Heart right ventricle (tissue), 16 donors: ENCODE results near the gene SLC25A30. TPM values are rescaled to one million over a fixed set of nuclear protein-coding genes. Genes with fewer than 3 reads are reported as not detected.
"Not testable (repeated sequence)": the region's sequence is repeated elsewhere in the genome, so short reads cannot be mapped to it uniquely, and the experiment has no call there.

Experiments used
- ATAC-seq, 8 donors: fragments of 200-7000 bp; cut with Tn5 transposase; one replicate each; pipeline ENCODE4 v1.9.1; 2020; ENCODE audit warnings: mild to moderate bottlenecking in 8 of 8, moderate library complexity in 8 of 8, moderate number of reproducible peaks in 1 of 8
- DNase-seq, 2 donors: peaks; one replicate each; pipeline ENCODE4 v3.0.0-alpha.2; 2020
- H3K27ac ChIP-seq, 10 donors: fragments of 200-600 bp; sonication (generic) in 2 of 10; one replicate each; pipeline versions ENCODE4 v1.5.0 to v1.8.0; 2020 to 2022; ENCODE audit warnings: mild to moderate bottlenecking in 3 of 10
- H3K27me3 ChIP-seq, 7 donors: fragments of 200-600 bp; one replicate each; pipeline ENCODE4 v1.8.0; 2021 to 2022; ENCODE audit warnings: mild to moderate bottlenecking in 2 of 7
- H3K36me3 ChIP-seq, 9 donors: fragments of 200-600 bp; sonication (generic) in 1 of 9; one replicate each; pipeline versions ENCODE4 v1.5.0 to v1.8.0; 2020 to 2022; ENCODE audit warnings: mild to moderate bottlenecking in 2 of 9
- H3K4me1 ChIP-seq, 9 donors: fragments of 200-600 bp; sonication (generic) in 1 of 9; one replicate each; pipeline versions ENCODE4 v1.5.0 to v1.8.0; 2020 to 2022; ENCODE audit warnings: mild to moderate bottlenecking in 4 of 9
- H3K4me3 ChIP-seq, 10 donors: fragments of 200-600 bp; sonication (generic) in 2 of 10; one replicate each; pipeline versions ENCODE4 v1.5.0 to v1.8.0; 2020 to 2022; ENCODE audit warnings: mild to moderate bottlenecking in 7 of 10, moderate library complexity in 2 of 10
- H3K9me3 ChIP-seq, 11 donors: fragments of 200-600 bp in 10 of 11; sonication (generic) in 2 of 11; one replicate each; pipeline versions ENCODE4 v1.5.0 to v1.8.0; 2013 to 2022; ENCODE audit warnings: mild to moderate bottlenecking in 2 of 11, control low read depth in 1 of 11, moderate library complexity in 1 of 11
- WGBS, 2 donors: extraction: QIAGEN DNeasy Blood & Tissue Kit; methylation state at CpG; one replicate each; pipeline ENCODE4 v1.1.7; 2013; ENCODE audit warnings: inconsistent platforms in 1 of 2; 5-methylcytosine and 5-hydroxymethylcytosine counted together
- intact Hi-C, 10 donors: fragments of 100-400 bp; cut with DNase I; formaldehyde crosslinking; loops; one replicate each; pipeline versions ENCODE4 v1.11.1 to v1.14.2; 2022
- polyA plus RNA-seq, 2 donors: library from polyadenylated mRNA; stranded (reverse); fragments of 200-250 nt; gene quantifications; one replicate each; pipeline ENCODE4 v1.2.3, GENCODE V29; 2013
- total RNA-seq, 10 donors: library from RNA; stranded (reverse); fragmentation: NEBNext Ultra II Directional in 3 of 10; extraction: Animal tissue kit (Norgen Biotek cat#: 25700) in 3 of 10; gene quantifications; one replicate each; pipeline versions ENCODE4 v1.2.1 to v1.2.4, GENCODE V29; 2021 to 2023
- TF ChIP-seq, protein P1 (sequence below), 9 donors: fragments of 200-600 bp; sonication (generic) in 2 of 9; IDR thresholded peaks; one replicate each; pipeline versions ENCODE4 v1.5.0 to v1.8.0; 2021 to 2022; ENCODE audit warnings: antibody characterized with exemption in 9 of 9, mild to moderate bottlenecking in 5 of 9, moderate library complexity in 1 of 9
- donor health status: Arrhythmogenic right ventricular cardiomyopathy.
- donor health status: ischemic (EF 13 %, LVEDD 7.1; RV severe dilation, severe dysfunction).
- donor health status: healthy with polysubstance abuse.
- donor health status: DM: no; HTN: yes; CAD: no.
- donor health status: DM: no; HTN: no; CAD: no.
- donor health status: ischemic (EF 25% LVEDD 6.9; RV normal size, moderate dysfunction).
- donor health status: ischemic (EF 25% LVEDD 5.7; RV mildly dilated, moderate dysfunction).
- donor health status: healthy.
- donor health status: DM: yes; HTN: yes; CAD: no.
- donor health status: Ischemic cardiomyopathy.
- donor health status: ischemic (EF 35%, LVEDD 5.7; RV mildly dilated, moderate dysfunction).
- donor health status: nonischemic (EF 11% LVEDD 7.7; RV severe dilation, severe dysfunction).
- donor health status: DM: yes; HTN: yes; CAD: no.
- donor health status: PGD.
- donor health status: ischemic (EF 29% LVEDD 5.4; RV normal size, mild dysfunction).
- donor health status: nonischemic (EF 23%, LVEDD 6.1; RV moderate dilation, normal function).

Gene SLC25A30
- total and polyA plus RNA-seq, 12 donors = 9.3 to 280 (median 157) TPM

DNA sequence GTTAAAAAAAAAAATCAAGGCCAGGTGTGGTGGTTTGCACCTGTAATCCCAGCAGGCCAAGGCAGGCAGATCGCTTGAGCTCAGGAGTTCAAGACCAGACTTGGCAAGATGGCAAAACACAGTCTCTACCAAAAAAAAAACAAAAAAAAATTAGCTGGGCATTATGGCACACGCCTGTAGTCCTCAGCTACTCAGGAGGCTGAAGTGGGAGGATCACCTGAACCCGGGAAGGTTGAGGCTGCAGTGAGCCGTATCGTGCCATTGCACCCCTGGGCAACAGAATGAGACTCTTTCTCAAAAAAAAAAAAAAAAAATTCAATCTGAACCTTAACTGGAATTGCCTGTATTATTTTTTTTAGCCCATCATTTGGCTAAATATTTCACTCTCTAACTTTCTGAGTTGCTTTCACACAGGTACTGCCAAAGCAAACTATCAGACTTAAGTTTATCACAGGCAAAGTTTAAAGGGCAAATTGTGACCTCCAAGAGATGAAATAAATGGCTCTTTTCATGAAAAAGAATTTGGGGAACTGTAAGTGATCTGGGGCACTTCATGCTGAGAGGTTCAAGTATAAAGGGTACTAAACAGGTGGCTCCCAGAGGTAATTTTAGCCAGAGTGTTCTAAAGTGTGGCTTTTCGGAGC is 14.7 kb upstream of the SLC25A30 start:
- Histone ChIP-seq H3K27me3 (no peaks in the 10 kb centered on the region), H3K4me3 (no peak overlapping the region), H3K9me3 (no peaks in the 10 kb centered on the region), H3K36me3 (no peaks in the 10 kb centered on the region), H3K27ac (peak overlapping the region; percentile 40 to 88 (median 72)), H3K4me1 (peaks cover 0 to 12% (median 0%) of the 10 kb centered on the region in 9 donors)
- DNase-seq = no peak
- TF ChIP-seq, protein P1, sequence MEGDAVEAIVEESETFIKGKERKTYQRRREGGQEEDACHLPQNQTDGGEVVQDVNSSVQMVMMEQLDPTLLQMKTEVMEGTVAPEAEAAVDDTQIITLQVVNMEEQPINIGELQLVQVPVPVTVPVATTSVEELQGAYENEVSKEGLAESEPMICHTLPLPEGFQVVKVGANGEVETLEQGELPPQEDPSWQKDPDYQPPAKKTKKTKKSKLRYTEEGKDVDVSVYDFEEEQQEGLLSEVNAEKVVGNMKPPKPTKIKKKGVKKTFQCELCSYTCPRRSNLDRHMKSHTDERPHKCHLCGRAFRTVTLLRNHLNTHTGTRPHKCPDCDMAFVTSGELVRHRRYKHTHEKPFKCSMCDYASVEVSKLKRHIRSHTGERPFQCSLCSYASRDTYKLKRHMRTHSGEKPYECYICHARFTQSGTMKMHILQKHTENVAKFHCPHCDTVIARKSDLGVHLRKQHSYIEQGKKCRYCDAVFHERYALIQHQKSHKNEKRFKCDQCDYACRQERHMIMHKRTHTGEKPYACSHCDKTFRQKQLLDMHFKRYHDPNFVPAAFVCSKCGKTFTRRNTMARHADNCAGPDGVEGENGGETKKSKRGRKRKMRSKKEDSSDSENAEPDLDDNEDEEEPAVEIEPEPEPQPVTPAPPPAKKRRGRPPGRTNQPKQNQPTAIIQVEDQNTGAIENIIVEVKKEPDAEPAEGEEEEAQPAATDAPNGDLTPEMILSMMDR (IDR thresholded peaks at IDR 0.05) = no peak
- intact Hi-C loops = no loop called here
- WGBS, 2 donors = 81 to 86% methylated on average over 6 of the region's 6 CpGs
- no peak for ATAC-seq

DNA sequence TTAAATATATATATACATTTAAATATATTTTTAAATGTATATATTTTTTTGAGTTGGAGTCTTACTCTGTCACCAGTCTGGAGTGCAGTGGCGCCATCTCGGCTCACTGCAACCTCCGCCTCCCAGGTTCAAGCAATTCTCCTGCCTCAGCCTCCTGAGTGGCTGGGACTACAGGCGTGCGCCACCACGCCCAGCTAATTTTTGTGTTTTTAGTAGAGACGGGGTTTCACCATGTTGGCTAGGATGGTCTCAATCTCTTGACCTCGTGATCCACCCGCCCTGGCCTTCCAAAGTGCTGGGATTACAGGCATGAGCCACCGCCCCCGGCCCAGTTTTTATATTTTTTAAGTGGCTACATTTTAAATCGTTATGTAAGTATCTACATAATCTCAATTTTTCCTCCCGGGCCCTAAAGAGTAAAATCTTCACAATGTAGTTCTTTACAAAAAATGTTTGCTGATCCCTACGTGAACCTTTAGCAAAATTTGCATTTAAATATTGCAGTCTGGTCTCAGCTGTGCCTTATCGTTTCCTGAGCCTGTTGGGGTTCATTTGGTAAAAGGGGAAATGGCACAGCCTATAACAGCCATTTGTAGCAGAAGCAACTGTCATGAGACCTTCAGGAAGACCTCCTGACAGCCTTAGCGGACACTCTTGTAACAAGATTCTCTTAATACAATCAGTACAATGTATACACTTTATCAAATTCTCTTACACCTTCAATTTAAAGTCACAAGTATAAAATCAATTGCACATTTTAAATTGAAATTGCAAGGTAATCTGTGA is 8.1 kb upstream of the SLC25A30 start:
- H3K36me3 ChIP-seq, H3K4me1 ChIP-seq, H3K9me3 ChIP-seq, intact Hi-C loops, H3K27ac ChIP-seq, H3K27me3 ChIP-seq, H3K4me3 ChIP-seq, DNase-seq, ATAC-seq: not testable (repeated sequence)
- 82 to 85% methylated on average over 16 of the region's 16 CpGs for WGBS, 2 donors

DNA sequence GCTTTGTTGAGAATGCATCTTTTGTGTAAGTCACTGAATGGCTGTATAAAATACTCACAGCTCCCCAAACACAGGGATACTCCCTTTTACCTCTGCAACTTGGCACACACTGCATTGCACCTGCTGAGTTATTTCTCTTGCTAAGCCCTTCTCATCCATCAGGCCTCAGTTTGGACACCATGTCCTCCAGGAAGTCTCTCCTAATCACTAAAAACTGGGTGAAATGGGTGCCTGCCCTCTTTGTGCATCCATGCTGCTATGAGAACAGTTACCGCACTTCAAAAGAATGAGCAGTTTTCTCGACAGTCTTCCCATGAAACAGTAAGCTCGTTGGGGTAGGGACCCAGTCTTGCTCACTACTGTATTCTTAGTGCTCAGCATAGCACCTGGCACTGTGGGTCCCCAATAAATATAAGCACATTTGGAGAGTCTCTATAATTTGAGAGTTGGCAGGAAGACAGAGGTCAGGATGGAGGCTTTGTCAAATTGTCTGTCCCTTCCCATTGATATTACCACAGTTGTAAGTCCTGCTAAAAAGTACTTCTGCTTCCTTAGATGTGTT is 4.6 kb upstream of the SLC25A30 start:
- H3K9me3 ChIP-seq = no peaks in the 10 kb centered on the region

DNA sequence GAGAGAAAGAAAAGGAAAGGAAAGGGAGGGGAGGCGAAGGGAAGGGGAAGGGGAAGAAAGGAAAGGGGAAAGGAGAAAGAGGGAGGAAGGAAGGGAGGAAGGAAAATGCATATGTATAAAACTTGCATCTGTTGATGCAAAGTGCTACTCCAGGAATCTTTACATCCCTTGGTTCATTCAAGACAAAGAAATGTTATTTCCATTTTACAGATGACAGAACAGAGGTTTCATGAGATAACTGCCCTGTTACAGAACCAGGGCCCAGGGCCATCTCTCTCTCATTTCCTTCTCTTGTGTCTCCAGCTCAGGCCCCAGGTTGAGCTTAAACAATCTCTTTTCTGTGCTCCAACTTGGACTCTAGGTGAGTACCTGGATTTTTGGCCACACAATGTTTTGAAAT is 1.8 kb upstream of the SLC25A30 start:
- Histone ChIP-seq H3K4me3 (no peak overlapping the region), H3K9me3 (no peaks in the 10 kb centered on the region), H3K4me1 (peaks cover 4 to 26% (median 19%) of the 10 kb centered on the region in 9 donors), H3K36me3 (no peaks in the 10 kb centered on the region), H3K27me3 (no peaks in the 10 kb centered on the region), H3K27ac (no peak overlapping the region)
- intact Hi-C loops = loop anchor here in 5 of 10 donors (5.0 to 10.0 kb wide), 3 partner anchors 42 to 47 kb away; partner anchors contain the start of gene COG3 (in 3 of the 5)
- ATAC-seq = no peak
- WGBS, 2 donors = 93 to 97% methylated on average over 1 of the region's 1 CpG
- no peak for DNase-seq
- TF ChIP-seq, protein P1 (IDR thresholded peaks at IDR 0.05) = no peak

More for the DNA sequence above, 4.6 kb upstream of the SLC25A30 start:
- Histone ChIP-seq H3K27me3 (no peaks in the 10 kb centered on the region), H3K36me3 (no peaks in the 10 kb centered on the region), H3K4me3 (no peak overlapping the region), H3K4me1 (peaks cover 0 to 5% (median 0%) of the 10 kb centered on the region in 9 donors), H3K27ac (peak overlapping the region in 1 of 10 donors; percentile 0)
- WGBS, 2 donors = 65 to 69% methylated on average over 3 of the region's 3 CpGs
- ATAC-seq = no peak
- intact Hi-C loops = loop anchor here in 1 of 10 donors (2.0 kb wide), 1 partner anchor 42 kb away; the partner anchor contains the start of gene COG3
- TF ChIP-seq, protein P1 (IDR thresholded peaks at IDR 0.05) = no peak
- no peak for DNase-seq

DNA sequence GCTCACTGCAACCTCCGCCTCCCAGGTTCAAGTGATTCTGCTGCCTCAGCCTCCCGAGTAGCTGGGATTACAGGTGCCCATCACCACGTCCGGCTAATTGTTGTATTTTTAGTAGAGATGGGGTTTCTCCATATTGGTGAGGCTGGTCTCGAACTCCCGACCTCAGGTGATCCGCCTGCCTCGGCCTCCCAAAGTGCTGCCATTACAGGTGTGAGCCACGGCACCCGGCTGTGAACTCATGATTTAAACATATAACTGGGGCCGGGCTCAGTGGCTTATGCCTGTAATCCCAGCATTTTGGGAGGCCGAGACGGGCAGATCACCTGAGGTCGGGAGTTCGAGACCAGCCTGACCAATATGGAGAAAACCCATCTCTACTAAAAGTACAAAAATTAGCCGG is 1.2 kb upstream of the SLC25A30 start:
- not testable (repeated sequence) for H3K27ac ChIP-seq, H3K36me3 ChIP-seq, H3K9me3 ChIP-seq, H3K4me3 ChIP-seq, DNase-seq, H3K27me3 ChIP-seq, ATAC-seq
- intact Hi-C loops = loop anchor here in 5 of 10 donors (5.0 to 10.0 kb wide), 3 partner anchors 43 to 48 kb away; partner anchors contain the start of gene COG3 (in 3 of the 5)
- peaks cover 7 to 30% (median 23%) of the 10 kb centered on the region in 9 donors for H3K4me1 ChIP-seq
- 96 to 97% methylated on average over 16 of the region's 16 CpGs for WGBS, 2 donors
